ENCODE measurements around the gene NEMF.
"Not testable (repeated sequence)": the region's sequence is repeated elsewhere in the genome, so short reads cannot be mapped to it uniquely, and the experiment has no call there.

The NEMF gene

GRCh38 chr14:49852301-49853157 is at the start of gene NEMF:
NEMF (minus strand) TSS chr14:49852788; CDS start chr14:49852753, 35 bp downstream.
- DNase-seq: peak; percentile 84

GRCh38 chr14:49900973-49901372 is 48.4 kb upstream of the NEMF start:
- DNase-seq: no peak

GRCh38 chr14:49898485-49898884 is 45.9 kb upstream of the NEMF start:
- no peak for DNase-seq

- no peak for DNase-seq
Measured at GRCh38 chr14:49897965-49898364, 45.4 kb upstream of the NEMF start.

- DNase-seq: no peak
Measured at GRCh38 chr14:49897414-49897813, 44.8 kb upstream of the NEMF start.

- DNase-seq: no peak
Measured at GRCh38 chr14:49896966-49897365, 44.4 kb upstream of the NEMF start.

- not testable (repeated sequence) for DNase-seq
Measured at GRCh38 chr14:49896272-49896671, 43.7 kb upstream of the NEMF start.

- DNase-seq: no peak
Measured at GRCh38 chr14:49895480-49895879, 42.9 kb upstream of the NEMF start.

- DNase-seq: not testable (repeated sequence)
Measured at GRCh38 chr14:49894214-49895107, 41.9 kb upstream of the NEMF start.

- peak; percentile 75 for DNase-seq
Measured at GRCh38 chr14:49893309-49894213, 41.0 kb upstream of the NEMF start.

GRCh38 chr14:49892636-49893308 is 40.2 kb upstream of the NEMF start, which contains the start of gene ARF6:
ARF6 (plus strand) TSS chr14:49893082; CDS start chr14:49893737, 655 bp downstream.
- peak; percentile 98 for DNase-seq

- DNase-seq: peak; percentile 56
Measured at GRCh38 chr14:49892301-49892635, 39.7 kb upstream of the NEMF start.

- DNase-seq: no peak
Measured at GRCh38 chr14:49888293-49888692, 35.7 kb upstream of the NEMF start.

- peak; percentile 21 for DNase-seq
Measured at GRCh38 chr14:49886523-49886922, 33.9 kb upstream of the NEMF start.

GRCh38 chr14:49882826-49883694 is 30.5 kb upstream of the NEMF start:
- DNase-seq: no peak

GRCh38 chr14:49881350-49882001 is 28.9 kb upstream of the NEMF start:
- no peak for DNase-seq

- peak; percentile 49 for DNase-seq
Measured at GRCh38 chr14:49880267-49881064, 27.9 kb upstream of the NEMF start.

GRCh38 chr14:49879646-49880204 is 27.1 kb upstream of the NEMF start:
- peak; percentile 64 for DNase-seq

GRCh38 chr14:49876563-49877127 is 24.1 kb upstream of the NEMF start:
- DNase-seq: no peak

Data from CD4-positive, alpha-beta T cell treated with Interleukin-17A for 4 hours (primary cell).